Dermis blood vessel endothelial cell (primary cell): ENCODE measurements around the gene TCEAL2. TPM values are rescaled to one million over a fixed set of nuclear protein-coding genes. Genes with fewer than 3 reads are reported as not detected.
A peak's percentile ranks its signal among the peaks of the same experiment; 100 is the strongest.
"Not testable (repeated sequence)": the region's sequence is repeated elsewhere in the genome, so short reads cannot be mapped to it uniquely, and the experiment has no call there.

Experiments used
- DNase-seq: peaks from one replicate; pipeline ENCODE4 v3.0.0; 2010
- total RNA-seq: library from RNA; depleted of rRNA; stranded (reverse); fragments of >200 nt; gene quantifications from 2 replicates; pipeline ENCODE4 v1.2.3, GENCODE V29; 2014

TCEAL2 gene
- not detected in 2 replicates for total RNA-seq

DNA sequence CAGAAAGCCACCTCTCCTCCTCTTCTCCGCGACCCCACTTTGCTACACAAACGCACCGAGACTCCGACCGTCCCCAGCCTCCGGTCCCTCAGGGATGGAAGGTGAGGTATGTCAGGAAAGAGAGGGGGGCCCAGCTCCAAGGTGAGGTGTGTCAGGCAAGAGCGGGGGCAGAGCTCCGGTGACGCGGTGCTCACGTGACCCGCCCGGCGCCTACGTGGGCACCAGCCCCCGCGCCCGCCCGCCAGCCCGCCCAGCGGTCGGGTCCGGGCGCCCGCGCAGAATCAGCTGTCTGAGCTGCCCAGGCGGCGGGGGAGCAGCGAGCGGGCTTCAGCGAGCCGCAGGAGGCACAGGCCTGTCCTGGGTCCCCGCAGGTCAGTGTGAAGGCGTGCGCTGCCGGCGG lies at the start of gene TCEAL2:
Gene TCEAL2 (plus strand): TSS at position 244 of the 400 bp plus-strand sequence. CDS start 1,152 bp downstream, outside the sequence.
- DNase-seq, result not testable (repeated sequence)

DNA sequence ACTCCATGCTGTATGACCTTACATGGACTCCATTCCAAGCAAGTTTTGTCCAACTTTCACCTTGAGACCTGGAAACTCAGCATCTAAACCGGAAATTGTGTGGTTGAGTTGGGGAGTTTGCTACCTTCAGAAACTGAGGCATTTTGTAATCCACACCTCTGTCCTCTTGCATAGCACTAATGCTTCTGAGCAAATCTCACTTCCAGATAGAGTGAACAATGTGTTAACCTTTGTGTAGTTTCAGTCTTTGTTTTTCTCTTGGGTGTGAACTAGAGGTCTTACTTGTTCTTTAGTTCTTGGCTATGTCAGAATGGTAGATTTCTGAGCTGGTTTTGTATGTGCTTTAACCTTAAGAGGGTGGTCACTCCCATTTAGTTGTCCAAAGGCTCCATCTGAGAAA lies 48.1 kb upstream of the TCEAL2 start:
- no peak for DNase-seq

DNA sequence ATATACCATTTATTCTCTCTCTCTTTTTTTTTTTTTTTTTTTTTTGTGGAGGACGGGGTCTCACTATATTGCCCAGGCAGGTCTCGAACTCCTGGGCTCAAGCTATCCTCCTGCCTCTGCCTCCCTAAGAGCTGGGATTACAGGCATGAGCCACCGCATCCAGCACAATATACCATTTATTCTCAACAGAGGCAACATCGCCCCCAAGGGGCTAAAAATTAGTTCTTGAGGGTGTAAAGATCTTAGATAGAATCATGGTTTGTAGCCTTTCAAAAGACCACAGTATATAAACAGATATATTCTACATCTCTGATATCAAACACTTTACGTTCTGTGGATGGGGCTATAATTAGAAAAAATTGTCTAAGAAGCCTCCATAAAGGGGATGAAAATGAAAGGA lies 39.8 kb upstream of the TCEAL2 start:
- peak; percentile 25 for DNase-seq

DNA sequence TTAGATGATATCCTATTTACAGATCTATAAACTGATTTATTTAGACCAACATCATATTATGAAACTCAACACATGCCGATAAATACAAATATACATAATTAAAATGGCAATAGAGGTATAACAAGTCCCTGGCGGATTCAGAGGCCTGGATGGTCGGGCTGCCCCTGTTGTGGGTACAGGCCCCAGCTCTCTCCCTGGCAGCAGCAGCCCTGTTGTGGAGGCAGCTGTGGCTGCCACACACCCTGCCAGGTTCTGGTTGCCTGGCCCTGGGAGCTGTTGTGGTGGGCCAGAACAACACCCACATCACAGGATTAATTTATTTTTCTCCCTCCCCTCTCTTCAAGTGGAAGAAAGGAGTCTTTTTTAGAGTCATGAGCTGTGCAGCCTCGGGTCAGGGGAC lies 12.1 kb upstream of the TCEAL2 start:
- no peak for DNase-seq

DNA sequence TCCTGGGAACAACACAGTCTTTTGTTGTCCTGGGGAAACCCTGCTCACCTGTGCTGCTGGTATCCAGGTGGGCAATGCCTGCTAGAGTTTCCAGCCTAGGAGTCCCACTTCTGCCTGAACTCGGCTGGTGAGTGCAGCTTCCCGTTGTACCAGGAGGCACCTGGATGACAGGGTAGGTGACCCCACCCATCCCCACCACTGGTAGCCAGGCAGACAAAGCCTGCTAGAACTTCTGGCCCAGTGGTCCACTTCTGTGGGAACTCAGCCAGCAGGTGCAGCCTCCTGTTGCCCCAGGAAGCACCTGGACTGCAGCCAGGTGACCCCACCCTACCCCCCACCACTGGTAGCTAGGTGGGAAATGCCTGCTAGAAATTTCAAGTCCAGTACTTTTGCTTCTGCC lies 9.7 kb upstream of the TCEAL2 start:
- no peak for DNase-seq

DNA sequence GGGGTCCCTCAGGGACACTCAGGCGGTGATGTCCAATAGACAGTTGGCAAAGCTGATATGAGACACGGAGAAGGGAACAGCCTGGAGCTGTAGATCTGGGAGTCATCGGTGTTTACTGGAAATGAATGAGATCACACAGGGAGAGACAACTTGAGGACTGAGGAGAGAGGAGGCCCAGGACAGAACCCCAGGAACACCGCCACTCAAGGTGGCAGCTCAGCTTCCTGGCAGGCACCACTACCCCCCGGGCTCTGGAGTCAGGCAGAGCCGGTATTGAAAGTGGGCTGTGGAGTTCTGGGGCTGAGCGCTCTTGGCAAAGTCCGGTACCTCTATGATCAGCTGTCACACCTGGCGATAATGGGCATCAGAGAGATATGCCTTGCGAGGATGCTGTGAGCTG lies 465 bp upstream of the TCEAL2 start:
- DNase-seq, result not testable (repeated sequence)

DNA sequence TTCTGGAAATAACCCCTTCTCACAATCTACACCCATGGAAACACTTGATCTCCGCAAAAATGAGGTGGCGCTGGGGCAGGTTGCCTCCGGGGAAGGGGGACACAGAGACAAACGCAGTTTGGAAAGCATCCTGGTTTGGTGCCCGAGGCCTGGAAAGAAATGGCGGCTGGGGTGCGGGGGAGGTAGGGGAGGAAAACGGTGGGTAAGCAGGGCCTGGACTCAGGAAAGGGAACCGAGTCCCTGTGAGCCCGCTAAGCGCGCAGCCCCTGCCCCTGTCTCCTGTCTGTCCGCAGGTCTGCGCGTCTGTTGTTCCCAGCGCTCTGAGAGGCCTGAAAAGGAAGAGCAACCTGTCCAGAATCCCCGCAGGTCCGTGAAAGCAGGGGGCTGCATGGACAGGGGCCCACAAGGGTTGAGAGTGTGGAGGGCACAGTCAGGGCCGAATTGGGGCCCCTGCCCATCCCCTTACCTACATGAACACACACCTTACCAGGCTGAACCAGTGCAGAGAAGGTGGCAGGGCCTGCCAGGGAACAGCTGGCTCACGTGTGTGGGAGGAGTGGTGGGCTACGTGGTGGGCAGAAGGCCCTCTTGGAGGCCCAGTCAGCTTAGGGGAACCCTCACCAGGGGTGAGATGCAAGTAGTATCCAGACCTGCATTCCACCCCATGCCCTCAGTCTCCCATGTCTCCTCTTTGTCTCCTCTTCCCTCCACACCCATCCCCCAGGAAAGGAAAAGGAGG lies 770 bp downstream of the TCEAL2 start:
- not testable (repeated sequence) for DNase-seq

DNA sequence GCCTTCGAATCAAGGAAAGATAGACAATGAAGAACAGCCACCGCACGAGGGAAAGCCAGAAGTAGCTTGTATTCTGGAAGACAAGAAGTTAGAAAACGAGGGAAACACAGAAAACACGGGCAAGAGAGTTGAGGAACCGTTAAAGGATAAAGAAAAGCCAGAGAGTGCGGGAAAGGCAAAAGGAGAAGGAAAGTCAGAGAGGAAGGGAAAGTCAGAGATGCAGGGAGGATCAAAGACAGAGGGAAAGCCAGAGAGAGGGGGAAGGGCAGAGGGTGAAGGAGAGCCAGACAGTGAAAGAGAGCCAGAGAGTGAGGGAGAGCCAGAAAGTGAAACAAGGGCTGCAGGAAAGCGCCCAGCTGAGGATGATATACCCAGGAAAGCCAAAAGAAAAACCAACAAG lies 1.4 kb downstream of the TCEAL2 start:
- DNase-seq, result no peak

DNA sequence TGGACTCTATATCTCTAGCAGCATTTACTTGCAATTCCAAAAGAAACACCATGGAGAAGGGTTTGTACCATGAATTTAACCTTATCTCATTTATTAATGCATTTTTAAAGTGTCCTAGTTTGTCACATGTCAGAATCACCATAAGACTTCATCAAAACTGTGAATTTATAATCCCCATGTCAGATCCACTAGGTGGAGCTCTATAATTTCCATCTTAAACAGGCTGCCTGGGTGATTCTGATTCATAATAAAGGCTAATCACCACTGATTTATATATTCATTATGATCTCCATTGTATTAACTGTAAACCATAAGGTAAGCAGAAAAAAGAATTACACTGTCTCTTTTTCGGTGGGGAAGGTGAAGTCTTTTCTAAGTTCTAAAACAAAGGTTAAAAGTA lies 4.0 kb downstream of the TCEAL2 start:
- DNase-seq, result peak; percentile 24

DNA sequence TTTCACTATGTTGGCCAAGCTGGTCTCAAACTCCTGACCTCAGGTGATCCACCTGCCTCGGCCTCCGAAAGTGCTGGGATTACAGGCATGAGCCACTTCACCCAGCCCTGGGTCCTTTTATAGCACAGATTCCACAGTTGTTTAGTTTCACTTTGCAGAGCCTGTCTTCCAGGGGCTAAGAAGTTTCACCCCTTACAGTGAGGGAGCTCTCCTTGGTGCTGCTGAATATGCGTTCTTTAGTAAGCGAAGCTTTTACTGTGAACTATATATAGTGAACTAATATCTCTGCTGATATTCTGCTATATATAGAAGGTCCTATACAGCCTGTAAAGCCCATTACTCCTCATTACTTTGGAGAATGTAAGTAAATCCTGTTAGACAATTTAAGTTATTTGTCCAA lies 12.6 kb downstream of the TCEAL2 start:
- no peak for DNase-seq

DNA sequence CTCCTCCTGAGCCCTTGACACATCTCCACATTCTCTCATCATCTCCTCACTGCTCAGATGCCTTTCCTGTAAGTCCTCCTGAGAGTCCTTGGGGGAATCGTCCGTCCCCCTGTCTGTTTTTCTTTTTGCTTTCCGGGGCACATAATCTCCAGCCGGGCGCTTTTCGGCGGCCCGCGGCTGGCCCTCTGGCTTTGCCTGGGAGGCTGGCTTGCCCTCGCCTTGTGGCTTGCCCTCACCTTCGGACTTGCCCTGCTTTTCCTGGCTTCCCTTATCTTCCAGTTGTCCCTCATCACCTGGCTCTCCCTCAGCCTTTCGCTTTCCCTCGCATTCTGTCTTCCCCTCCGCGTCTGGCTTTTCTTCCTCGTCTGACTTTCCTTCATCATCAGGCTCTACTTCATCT lies 15.4 kb downstream of the TCEAL2 start:
- DNase-seq, result not testable (repeated sequence)

DNA sequence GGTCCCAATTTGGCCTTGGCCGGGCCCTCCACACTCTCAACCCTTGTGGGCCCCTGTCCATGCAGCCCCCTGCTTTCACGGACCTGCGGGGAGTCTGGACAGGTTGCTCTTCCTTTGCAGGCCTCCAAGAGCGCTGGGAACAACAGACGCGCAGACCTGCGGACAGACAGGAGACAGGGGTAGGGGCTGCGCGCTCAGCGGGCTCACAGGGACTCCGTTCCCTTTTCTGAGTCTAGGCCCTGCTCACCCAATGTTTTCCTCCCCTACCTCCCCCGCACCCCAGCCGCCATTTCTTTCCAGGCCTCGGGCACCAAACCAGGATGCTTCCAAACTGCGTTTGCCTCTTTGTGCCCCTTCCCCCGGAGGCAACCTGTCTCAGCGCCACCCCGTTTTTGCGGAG lies 16.2 kb downstream of the TCEAL2 start:
- DNase-seq, result not testable (repeated sequence)

DNA sequence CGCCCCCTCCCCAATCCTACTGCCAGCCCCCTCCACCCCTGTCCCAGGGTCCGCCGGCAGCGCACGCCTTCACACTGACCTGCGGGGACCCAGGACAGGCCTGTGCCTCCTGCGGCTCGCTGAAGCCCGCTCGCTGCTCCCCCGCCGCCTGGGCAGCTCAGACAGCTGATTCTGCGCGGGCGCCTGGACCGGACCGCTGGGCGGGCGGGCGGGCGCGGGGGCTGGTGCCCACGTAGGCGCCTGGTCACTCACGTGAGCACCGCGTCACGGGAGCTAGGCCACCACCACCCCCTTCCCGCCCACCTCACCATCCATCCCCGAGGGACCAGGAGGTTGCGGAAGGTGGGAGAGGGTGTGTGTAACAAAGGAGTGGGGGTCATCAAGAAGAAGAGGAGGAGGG lies 16.8 kb downstream of the TCEAL2 start, which contains the start of gene TCEAL6:
Gene TCEAL6 (minus strand): TSS at position 208 of the 400 bp plus-strand sequence.
- not testable (repeated sequence) for DNase-seq

DNA sequence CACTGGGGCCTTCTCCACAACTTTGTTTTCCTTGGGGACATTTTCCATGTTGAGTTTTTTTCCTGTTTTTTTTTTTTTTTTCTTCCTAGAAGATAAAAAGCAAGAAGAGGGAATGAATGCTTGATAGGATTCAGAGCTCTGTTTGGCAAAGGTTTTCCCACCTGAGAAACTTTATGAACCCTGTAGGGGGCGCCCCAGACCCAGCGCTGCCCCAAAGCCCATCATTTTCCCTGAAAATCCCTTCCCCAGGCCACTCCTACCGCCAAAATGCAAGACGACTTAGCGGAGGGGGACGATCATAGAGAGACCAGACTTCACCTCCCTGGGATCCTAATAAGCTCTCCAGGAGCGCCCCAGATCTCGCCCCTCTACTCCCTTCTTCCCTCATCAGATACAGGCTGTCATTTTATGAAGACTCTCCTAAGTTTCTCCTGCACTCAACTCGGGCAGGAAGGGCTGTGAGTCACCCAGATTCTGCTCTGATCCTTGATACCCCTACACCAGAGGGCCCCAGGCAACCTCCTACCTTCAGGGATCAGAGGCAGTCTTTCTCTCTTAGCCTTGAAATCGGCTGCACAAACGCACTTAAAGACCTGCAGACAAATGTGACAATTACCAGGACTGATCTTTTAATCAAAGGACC lies 28.9 kb downstream of the TCEAL2 start:
- DNase-seq, result no peak

DNA sequence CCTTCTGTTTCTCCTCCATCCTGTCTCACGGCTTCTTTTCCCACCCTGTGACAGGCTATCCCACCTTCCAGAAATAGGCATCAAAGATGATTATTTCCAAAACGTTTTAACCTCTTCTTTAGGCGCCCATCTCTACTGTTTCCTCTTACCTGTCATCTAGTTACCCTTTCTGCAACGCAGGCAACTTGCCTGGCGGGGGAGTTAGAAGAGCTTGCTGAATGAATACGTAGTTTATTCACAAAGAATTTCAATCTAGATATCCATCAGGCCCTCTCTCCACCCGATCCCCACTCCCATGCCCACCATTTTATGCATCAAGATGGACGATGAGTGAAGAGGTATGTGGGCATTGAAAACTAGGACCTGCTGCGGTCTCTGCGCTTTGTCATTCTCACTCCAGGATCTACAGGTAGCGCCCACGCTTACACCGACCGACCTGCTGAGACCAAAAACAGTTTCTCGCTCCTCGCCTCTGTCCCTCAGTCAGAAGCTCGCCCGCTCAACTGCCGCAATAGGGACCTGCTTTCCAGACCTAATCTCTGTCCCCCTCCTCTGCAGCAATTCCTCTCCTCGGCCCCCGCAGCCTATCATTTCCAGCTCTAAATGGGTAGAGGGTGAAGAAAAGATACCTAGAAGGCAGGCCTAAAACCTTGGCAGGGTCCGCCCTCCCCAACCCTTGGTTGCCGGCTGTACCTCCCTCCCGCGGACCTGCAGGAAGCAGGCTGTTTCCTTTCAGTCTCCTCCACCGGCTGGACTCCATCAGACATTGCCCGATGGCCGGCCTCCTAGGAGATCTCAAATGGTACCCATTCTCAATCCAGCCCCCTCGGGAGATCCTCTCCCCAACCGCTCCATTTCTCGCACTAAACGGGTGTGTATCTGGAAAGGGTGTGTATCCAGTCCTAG lies 29.7 kb downstream of the TCEAL2 start:
- DNase-seq, result no peak

DNA sequence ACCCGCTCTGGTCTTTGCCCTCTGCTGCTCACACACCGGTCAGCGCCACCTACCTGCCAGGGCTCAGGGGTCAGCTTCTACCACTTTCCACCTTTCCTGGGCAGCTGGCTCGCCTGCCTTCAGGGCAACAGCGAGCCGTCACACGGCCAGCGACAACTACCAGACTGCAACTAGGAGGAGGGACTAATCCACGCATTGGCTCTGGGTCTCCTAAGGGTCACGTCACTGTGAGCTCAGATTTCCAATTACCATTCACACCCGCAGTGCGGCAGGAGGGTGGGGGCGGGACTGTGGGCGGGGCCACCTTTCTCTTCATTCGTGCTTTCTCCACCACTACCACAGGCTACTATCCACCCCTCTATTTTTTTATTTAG lies 30.3 kb downstream of the TCEAL2 start, which contains the start of gene BEX5:
Gene BEX5 (minus strand): TSS at position 172 of the 374 bp plus-strand sequence. CDS start 1,712 bp downstream, outside the sequence.
- DNase-seq, result peak; percentile 2

Other genes starting within 250 kb of the TCEAL2 start
- gene ZMAT1, start 193.7 kb upstream of the TCEAL2 start, total RNA-seq, result 1.3 and 2.4 TPM in 2 replicates
- not detected in 2 replicates for gene TCEAL6, start 16.8 kb downstream of the TCEAL2 start, total RNA-seq
- 0.17 TPM in 1 of 2 replicates, not detected in the other for gene BEX5, start 30.3 kb downstream of the TCEAL2 start, total RNA-seq
- not detected in 2 replicates for gene TCP11X1, start 89.6 kb downstream of the TCEAL2 start, total RNA-seq
- not detected in 2 replicates for gene NXF2, start 121.5 kb downstream of the TCEAL2 start, total RNA-seq